A549 (cell line): ENCODE results near the gene ATG101. TPM values are rescaled to one million over a fixed set of nuclear protein-coding genes. Genes with fewer than 3 reads are reported as not detected.

ENCODE experiments used
- ATAC-seq, 2 experiments: fragments of 200-7000 bp in 1 of 2; fragments of >200 bp in 1 of 2; cut with Nextera tagmentation in 1 of 2; cut with Tn5 transposase in 1 of 2; 3 replicates each; pipeline versions ENCODE4 v1.8.0 to v1.9.1; 2018 to 2020; ENCODE audit warnings: mild to moderate bottlenecking in 1 of 2, moderate library complexity in 1 of 2
- CTCF ChIA-PET: fragments of 300-600 bp; sonication (Branson Sonifier 250); formaldehyde crosslinking; extraction: SDS; loops from one replicate; lab custom pipeline; 2021; ENCODE audit warnings: antibody characterized with exemption, inconsistent platforms; lab: Yijun Ruan, JAX
- POLR2A ChIA-PET: fragments of 350-600 bp; formaldehyde crosslinking; extraction: SDS; loops from one replicate; lab custom pipeline; 2021; ENCODE audit warnings: antibody characterized with exemption, inconsistent platforms; lab: Yijun Ruan, JAX
- DNase-seq, 2 experiments: peaks; one replicate each; pipeline versions ENCODE4 v3.0.0 to v3.0.0-alpha.2; 2011 to 2016; ENCODE audit warnings: low read depth in 1 of 2, low spot score in 1 of 2
- FAIRE-seq: peaks from 2 replicates; lab custom pipeline; 2011; peaks lifted over from hg19 to GRCh38; lab: Jason Lieb, UNC
- H3K27ac ChIP-seq, 2 experiments: fragments of >200 bp; sonication (Bioruptor Twin); formaldehyde crosslinking; 3 replicates each; pipeline ENCODE4 v1.5.1; 2016 to 2017
- H3K4me1 ChIP-seq: fragments of >200 bp; sonication (Bioruptor Twin); formaldehyde crosslinking; 3 replicates; pipeline ENCODE4 v1.6.1; 2016
- H3K4me2 ChIP-seq: fragments of >200 bp; sonication (Bioruptor Twin); formaldehyde crosslinking; 3 replicates; pipeline ENCODE4 v1.6.1; 2016
- H3K4me3 ChIP-seq: fragments of >200 bp; sonication (Bioruptor Twin); formaldehyde crosslinking; 3 replicates; pipeline ENCODE4 v1.5.1; 2016
- H3K9me3 ChIP-seq: fragments of >200 bp; sonication (Bioruptor Twin); formaldehyde crosslinking; 3 replicates; pipeline ENCODE4 v1.6.1; 2016
- CBX2 ChIP-seq: fragments of 200-600 bp; sonication (generic); IDR thresholded peaks from 2 replicates; pipeline ENCODE4 v1.6.1; 2016; ENCODE audit warnings: low read depth, mild to moderate bottlenecking, borderline replicate concordance
- CTCF ChIP-seq: fragments of >200 bp; sonication (Bioruptor Twin); formaldehyde crosslinking; IDR thresholded peaks from 3 replicates; pipeline ENCODE4 v1.5.1; 2016
- ESRRA ChIP-seq: fragments of 150-350 bp; IDR thresholded peaks from 2 replicates; pipeline ENCODE4 v1.6.1; 2014; ENCODE audit warnings: mild to moderate bottlenecking, low read length, borderline replicate concordance
- FOSB ChIP-seq: fragments of 250-450 bp; sonication (Bioruptor Pico); IDR thresholded peaks from 2 replicates; pipeline ENCODE4 v1.5.0; 2020; ENCODE audit warnings: mild to moderate bottlenecking, moderate library complexity
- HEYL ChIP-seq: fragments of 250-450 bp; sonication (Bioruptor Pico); IDR thresholded peaks from 2 replicates; pipeline ENCODE4 v1.8.0; 2021; ENCODE audit warnings: mild to moderate bottlenecking, moderate library complexity
- HOXA7 ChIP-seq: fragments of 250-450 bp; sonication (Bioruptor Pico); IDR thresholded peaks from 2 replicates; pipeline ENCODE4 v1.5.0; 2020; ENCODE audit warnings: mild to moderate bottlenecking, moderate library complexity
- HOXB5 ChIP-seq: fragments of 250-450 bp; sonication (Bioruptor Pico); IDR thresholded peaks from 2 replicates; pipeline ENCODE4 v1.5.0; 2020; ENCODE audit warnings: mild to moderate bottlenecking, moderate library complexity
- PHF8 ChIP-seq: fragments of 200-600 bp; sonication (generic); IDR thresholded peaks from 2 replicates; pipeline ENCODE4 v1.6.1; 2016; ENCODE audit warnings: low read depth, mild to moderate bottlenecking, antibody characterized with exemption, moderate library complexity, borderline replicate concordance
- POLR2AphosphoS2 ChIP-seq: conservative IDR thresholded peaks from 2 replicates; pipeline ENCODE4 v1.6.1; 2012; ENCODE audit warnings: low read length, improper control_type of control experiment, inconsistent platforms
- RAD21 ChIP-seq, 2 experiments: fragments of >200 bp in 1 of 2; sonication (Bioruptor Twin) in 1 of 2; formaldehyde crosslinking in 1 of 2; IDR thresholded peaks in 1 of 2; conservative IDR thresholded peaks in 1 of 2; 2 replicates in 1 of 2; 3 replicates in 1 of 2; pipeline ENCODE4 v1.6.1; 2012 to 2018; ENCODE audit warnings: inconsistent platforms in 1 of 2
- RFX5 ChIP-seq: fragments of 450-650 bp; IDR thresholded peaks from 2 replicates; pipeline ENCODE4 v1.7.1; 2014; ENCODE audit warnings: antibody characterized with exemption, mild to moderate bottlenecking, moderate library complexity
- TFCP2L1 ChIP-seq: fragments of 250-450 bp; sonication (Bioruptor Pico); IDR thresholded peaks from 2 replicates; pipeline ENCODE4 v1.5.0; 2021; ENCODE audit warnings: mild to moderate bottlenecking
- ZNF302 ChIP-seq: fragments of 250-450 bp; sonication (Bioruptor Pico); IDR thresholded peaks from 2 replicates; pipeline ENCODE4 v1.9.0; 2021; ENCODE audit warnings: inconsistent platforms, mild to moderate bottlenecking, moderate library complexity
- WGBS: methylation state at CpG from one replicate; pipeline ENCODE4 v1.1.6; 2017; ENCODE audit errors: missing lambda C conversion rate; 5-methylcytosine and 5-hydroxymethylcytosine counted together
- polyA plus RNA-seq, 4 experiments: library from polyadenylated mRNA; depleted of rRNA in 3 of 4; stranded (reverse); fragments of >200 nt; fragmentation: RNase III in 1 of 4; extraction: RNeasy Plus Mini Kit Qiagen cat#74134 plus additional on column Dnase treatment in 1 of 4; gene quantifications; 2 replicates in 3 of 4; 3 replicates in 1 of 4; pipeline ENCODE4 v1.2.3, GENCODE V29; 2011 to 2017

Gene ATG101
- polyA plus RNA-seq, 2 of the 4 experiments (the other 2 are of a cell fraction) = 87.9 to 141 TPM

DNA sequence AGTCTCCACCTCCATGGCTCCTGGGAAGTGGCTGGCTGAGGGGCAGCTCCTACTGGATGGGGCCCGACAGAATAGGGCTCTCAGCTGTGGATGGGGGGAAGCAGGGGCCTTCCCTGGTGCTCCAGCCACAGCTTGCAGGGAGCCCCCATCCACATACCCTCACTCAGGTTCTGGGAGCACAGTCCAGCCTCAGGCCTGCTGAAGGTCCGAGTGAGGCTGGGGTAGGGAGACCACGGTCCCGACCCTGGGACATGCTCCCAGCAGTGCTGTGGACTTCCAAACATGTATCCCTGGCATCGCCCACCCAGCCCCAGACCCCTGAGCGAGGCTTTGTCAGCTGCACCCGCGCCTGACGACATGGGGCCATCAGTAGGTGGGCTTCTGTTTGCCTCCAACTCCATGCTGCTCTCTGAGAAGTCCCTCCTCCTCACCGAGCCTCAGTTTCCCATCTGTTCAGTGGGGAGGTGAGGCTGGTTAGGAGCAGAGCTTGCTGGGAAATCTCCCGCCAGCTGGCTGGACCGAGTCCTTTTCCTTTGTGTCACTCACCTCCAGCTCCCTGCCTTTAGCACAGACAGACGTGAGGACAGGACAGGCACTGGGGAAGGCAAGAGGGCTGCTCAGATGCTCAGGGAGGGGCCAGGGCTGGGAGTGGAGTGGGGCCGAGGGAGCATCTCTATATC lies 9.1 kb upstream of the ATG101 start:
- POLR2A ChIA-PET = interaction anchor here (2.4 to 2.8 kb wide), 2 partner anchors 9 to 10 kb away, joined by 9 to 10 read pairs; partner anchors contain the start of genes ATG101 and NR4A1
- H3K27ac ChIP-seq = no peak overlapping the region
- TF ChIP-seq TFCP2L1 (CRISPR knock-in tag) (peak; percentile 67), ZNF302 (CRISPR knock-in tag) (no peak)
- H3K4me3 ChIP-seq = no peak overlapping the region
- 76% methylated on average over 12 of the region's 14 CpGs for WGBS
- FAIRE-seq (no peak), ATAC-seq (peak; percentile 28 to 31), DNase-seq (peak in 1 of 2 experiments; percentile 82)
- peaks cover 16% of the 10 kb centered on the region for H3K4me1 ChIP-seq
- no peak overlapping the region for H3K4me2 ChIP-seq
- no peaks in the 10 kb centered on the region for H3K9me3 ChIP-seq
- CTCF ChIA-PET = interaction anchor here (1.5 to 42.5 kb wide), 5 partner anchors 9 to 57 kb away, joined by 4 to 1730 read pairs (median 25); partner anchors contain the start of genes ATG101, NR4A1 and SMIM41

GRCh38 chr12:52061470-52062166 lies 8.2 kb upstream of the ATG101 start:
- TF ChIP-seq RFX5 = no peak
- peak; percentile 54; the same call in 1 of the 2 replicates for TF ChIP-seq TFCP2L1 (CRISPR knock-in tag)
- TF ChIP-seq ESRRA = 0 out of 2 replicates have a peak, but pooled peaks have one; percentile 37
- peak; percentile 1 to 3; a peak in 3 of 6 replicates for ATAC-seq
- ChIA-PET CTCF (interaction anchor here (1.5 to 42.5 kb wide), 5 partner anchors 9 to 58 kb away, joined by 4 to 1730 read pairs (median 25); partner anchors contain the start of genes ATG101, NR4A1 and SMIM41), POLR2A (interaction anchor here (2.4 to 2.8 kb wide), 2 partner anchors 8 to 11 kb away, joined by 9 to 10 read pairs; partner anchors contain the start of genes ATG101 and NR4A1)
- H3K4me2 ChIP-seq = no peak overlapping the region
- no peaks in the 10 kb centered on the region for H3K9me3 ChIP-seq
- H3K27ac ChIP-seq = peak overlapping the region in 1 of 2 experiments; percentile 44; a peak in 2 of 6 replicates
- peak in 1 of 2 experiments; percentile 50 for DNase-seq
- H3K4me1 ChIP-seq = peaks cover 16% of the 10 kb centered on the region
- 72% methylated on average over 8 of the region's 12 CpGs for WGBS
- no peak for FAIRE-seq
- H3K4me3 ChIP-seq = no peak overlapping the region

DNA sequence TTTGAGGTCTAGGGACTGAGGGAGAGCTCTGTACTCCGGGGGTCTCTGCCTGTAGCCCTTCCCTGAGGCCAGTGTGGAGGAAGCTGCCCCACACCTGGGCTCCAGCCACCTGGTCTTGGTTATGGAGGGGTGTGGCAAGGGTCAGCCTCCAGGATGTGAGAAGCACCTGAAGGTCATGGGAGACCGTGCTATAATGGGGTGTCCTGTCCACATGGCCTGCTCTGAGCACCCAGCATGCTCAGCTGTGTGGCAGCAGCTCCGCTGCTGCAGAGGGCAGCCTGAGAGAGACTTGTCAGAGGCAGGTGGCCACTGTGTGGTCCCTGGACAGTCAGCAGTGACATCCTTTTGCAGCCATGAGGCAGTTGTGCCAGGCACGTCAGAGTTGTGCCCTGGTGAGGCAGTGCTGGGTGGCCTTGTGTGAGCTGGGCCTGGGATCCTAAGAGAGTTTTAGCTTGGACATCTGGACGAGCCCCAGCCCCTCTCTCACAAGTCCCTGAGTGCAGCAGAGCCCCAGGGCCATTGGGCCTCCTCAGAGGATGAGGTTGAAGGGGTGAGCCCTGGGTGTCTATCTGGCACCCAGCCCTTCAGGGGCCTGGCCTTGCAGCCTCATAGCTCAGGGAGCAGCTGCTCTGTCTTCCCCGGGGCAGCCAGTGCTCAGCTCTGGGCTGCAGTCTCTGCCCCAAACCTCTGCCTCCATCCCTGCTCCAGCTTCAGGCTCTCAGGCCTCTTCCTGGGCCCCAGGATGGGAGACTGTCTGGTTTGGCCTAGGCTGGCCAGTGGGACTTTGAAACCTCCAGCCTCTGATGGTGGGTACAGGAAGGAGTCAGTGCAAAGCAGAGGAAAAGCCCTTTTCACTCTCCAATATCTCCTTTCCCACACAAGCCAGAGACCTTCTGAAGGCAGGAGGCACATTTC lies 7.4 kb upstream of the ATG101 start:
- DNase-seq (no peak), FAIRE-seq (no peak), ATAC-seq (peak; percentile 2 to 5)
- ChIA-PET CTCF (interaction anchor here (0.5 to 42.5 kb wide), 4 partner anchors 11 to 173 kb away, joined by 3 to 1730 read pairs (median 140); partner anchors contain the start of genes NR4A1 and SMIM41), POLR2A (interaction anchor here (0.9 kb wide), 1 partner anchor 11 kb away, joined by 5 read pairs; the partner anchor contains the start of gene NR4A1)
- H3K4me2 ChIP-seq = no peak overlapping the region
- peaks cover 16% of the 10 kb centered on the region for H3K4me1 ChIP-seq
- H3K27ac ChIP-seq = peak overlapping the region in 1 of 2 experiments; percentile 81; a peak in 3 of 6 replicates
- WGBS = 91% methylated on average over 4 of the region's 6 CpGs
- no peak overlapping the region for H3K4me3 ChIP-seq
- H3K9me3 ChIP-seq = no peaks in the 10 kb centered on the region
- TF ChIP-seq POLR2AphosphoS2 = peak; percentile 62; the same call in 1 of the 2 replicates
- TF ChIP-seq RAD21 (conservative IDR thresholded peaks at IDR 0.05 in 1 of 2, IDR thresholded peaks at IDR 0.05 in 1 of 2) = no peak

DNA sequence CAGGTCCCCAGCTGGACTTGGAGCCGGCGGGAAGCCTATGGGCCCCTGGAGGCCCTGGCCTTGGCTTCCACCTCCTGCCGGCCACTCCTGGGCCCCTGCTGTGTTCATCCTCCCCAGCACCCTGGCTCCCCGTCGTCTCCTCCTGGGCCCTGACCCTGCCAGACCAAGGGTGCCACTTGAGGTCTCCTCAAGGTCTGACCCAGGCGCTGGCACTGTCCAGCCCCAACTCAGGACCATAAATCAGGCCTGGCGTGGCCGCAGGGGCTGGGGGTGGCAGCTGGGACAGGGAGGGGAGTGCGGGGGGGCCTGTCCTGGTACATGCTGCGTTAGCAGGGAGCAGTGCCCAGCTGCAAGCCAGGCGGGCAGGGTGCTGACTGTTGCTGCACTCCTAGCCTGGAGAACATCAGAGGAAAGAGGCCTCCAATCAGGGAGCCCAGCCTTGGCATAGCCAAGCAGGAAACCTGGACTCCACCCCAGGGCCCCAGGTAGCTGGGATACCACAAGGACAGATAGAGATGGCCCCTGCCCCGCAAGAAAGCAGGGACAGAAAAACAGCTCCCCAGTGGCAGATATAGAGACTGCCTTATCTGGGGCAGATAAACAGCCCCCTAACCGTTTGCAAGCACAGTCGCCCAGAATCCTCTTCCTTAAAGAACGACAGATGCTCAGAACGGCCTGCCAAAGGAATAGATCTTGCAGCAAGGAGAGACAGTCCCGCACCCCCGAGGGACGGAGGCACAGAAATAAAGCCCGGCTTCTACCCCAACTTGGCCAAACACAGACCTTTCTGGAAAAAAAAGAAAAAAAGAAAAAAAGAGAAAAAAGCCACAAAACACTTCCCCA lies 6.5 kb upstream of the ATG101 start:
- H3K4me1 ChIP-seq = peaks cover 16% of the 10 kb centered on the region
- peak overlapping the region; percentile 53 to 81; a peak in 5 of 6 replicates for H3K27ac ChIP-seq
- POLR2A ChIA-PET = interaction anchor here (0.9 to 2.8 kb wide), 2 partner anchors 12 kb away, joined by 5 to 11 read pairs; partner anchors contain the start of gene NR4A1
- 90% methylated on average over 14 of the region's 20 CpGs for WGBS
- H3K9me3 ChIP-seq = no peaks in the 10 kb centered on the region
- FAIRE-seq = no peak
- H3K4me2 ChIP-seq = peak overlapping the region; percentile 52
- TF ChIP-seq PHF8 = no peak
- no peak for TF ChIP-seq FOSB (CRISPR knock-in tag)
- TF ChIP-seq RFX5 = no peak
- no peak for TF ChIP-seq CTCF
- no peak for TF ChIP-seq HOXA7 (CRISPR knock-in tag)
- TF ChIP-seq HOXB5 (CRISPR knock-in tag) = no peak
- no peak for TF ChIP-seq HEYL (CRISPR knock-in tag)
- no peak for TF ChIP-seq CBX2
- TF ChIP-seq, all 56 proteins: peak for 0
- no peak for DNase-seq
- CTCF ChIA-PET = interaction anchor here (6.2 to 42.5 kb wide), 3 partner anchors 12 to 35 kb away, joined by 25 to 1730 read pairs (median 256); partner anchors contain the start of genes NR4A1 and SMIM41
- H3K4me3 ChIP-seq = no peak overlapping the region
- ATAC-seq = peak in 1 of 2 experiments; percentile 0; a peak in 2 of 6 replicates
